GM04503 (cell line): ENCODE measurements around the gene KRT83.

Experiments used
- DNase-seq: peaks from one replicate; pipeline ENCODE4 v3.0.0-alpha.2; 2012; ENCODE audit warnings: low read depth

Gene KRT83

GRCh38 chr12:52320784-52321400 is at the start of gene KRT83:
Gene KRT83, minus strand, starts transcription at chr12:52321398. Its CDS starts 63 bp downstream, at chr12:52321335.
- no peak for DNase-seq

DNA sequence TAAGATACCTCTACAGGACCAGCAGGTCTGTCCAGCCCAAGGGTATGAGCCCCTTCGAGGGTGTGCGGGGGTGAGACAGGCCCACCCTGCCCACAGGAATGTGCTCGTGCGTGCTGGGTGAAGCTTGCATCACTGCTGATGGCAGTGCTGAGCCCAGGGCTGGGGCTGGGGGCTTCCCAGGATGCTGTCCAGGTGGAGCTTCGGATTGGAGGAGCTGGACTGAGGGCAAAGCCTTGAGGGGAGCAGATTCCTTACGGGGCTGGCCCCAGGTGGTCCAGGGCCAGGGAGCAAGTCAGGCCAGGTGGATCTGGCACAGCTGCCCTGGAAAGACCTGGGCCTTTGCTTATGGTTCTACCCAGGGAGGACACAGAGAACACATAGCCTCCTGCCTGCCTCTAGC is 48.6 kb upstream of the KRT83 start:
- DNase-seq = no peak

GRCh38 chr12:52369211-52369610 is 48.0 kb upstream of the KRT83 start:
- no peak for DNase-seq

DNA sequence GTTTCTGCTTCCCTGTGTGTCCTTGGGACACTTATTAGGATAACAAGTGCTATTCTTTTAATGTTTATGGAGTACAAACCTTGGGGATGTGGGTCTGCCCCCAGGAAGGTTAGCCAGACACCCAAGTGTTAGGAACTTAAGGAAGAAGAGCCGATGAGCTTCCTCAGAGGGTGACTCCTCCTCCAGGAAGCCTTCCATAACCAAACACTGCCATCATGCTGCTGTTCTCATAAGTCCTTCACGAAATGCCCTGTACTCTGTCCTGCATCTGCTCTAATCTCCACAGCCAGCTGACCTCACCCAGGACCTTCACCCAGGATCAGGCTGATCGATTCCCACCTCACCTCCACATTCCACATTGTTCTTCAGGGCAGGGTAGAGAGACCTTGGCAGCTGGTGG is 47.3 kb upstream of the KRT83 start:
- DNase-seq = no peak

DNA sequence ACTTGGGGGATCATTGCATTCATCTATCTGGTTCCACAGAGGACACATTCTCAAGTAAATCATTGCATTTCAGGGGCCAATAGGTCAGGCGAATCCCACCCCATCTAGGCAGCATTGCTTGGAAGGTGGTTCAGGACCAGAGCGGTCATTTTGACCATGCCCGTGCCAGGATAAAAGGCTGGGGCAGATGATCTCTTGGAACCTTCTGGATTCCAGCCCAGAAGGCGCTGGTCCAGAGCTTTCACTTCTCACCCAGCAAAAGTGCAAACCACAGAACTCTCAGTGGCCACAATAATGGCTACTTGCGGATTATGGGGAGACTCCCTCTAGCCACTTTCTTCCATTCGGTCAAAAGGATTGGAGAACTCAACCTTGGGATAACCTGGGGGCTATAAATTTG is 46.7 kb upstream of the KRT83 start:
- DNase-seq = no peak

DNA sequence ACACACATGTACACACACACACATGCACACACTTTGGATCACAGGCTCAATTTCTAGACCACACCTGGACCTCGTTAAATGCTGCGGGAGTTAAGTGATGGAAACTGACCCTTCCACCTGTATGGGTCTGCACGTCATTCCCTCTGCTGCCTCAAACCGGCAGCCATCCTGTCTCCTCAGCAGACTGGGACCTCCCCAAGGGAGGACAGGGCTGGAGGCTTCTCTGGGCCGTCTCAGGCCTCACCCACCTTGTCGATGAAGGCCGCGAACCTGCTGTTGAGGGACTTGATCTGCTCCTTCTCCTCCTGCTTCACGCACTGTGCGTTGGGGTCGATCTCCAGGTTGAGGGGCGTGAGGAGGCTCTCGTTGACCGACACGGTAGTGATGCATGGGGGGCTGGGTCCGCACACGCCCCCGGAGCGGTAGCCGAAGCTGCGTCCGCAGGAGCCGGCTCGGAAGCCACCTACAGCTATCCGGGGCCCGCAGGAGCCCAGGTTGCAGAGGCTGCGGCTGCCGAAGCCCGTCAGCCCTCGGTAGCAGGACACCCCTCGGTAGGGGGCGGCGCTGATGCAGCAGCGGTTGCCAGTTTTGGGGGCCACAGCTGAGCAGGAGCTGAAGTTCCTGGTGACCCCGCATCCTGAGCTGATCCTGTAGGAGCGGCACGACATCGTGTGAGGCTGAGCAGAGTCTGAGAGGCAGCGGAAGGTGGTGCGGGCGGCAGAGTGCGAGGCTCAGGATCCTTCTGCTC is 45.7 kb upstream of the KRT83 start, which contains the start of gene KRT85:
KRT85 (minus strand) TSS at position 744 of the 748 bp plus-strand sequence; CDS start at position 668, 76 bp downstream.
- DNase-seq = no peak

GRCh38 chr12:52364901-52365489 is 43.8 kb upstream of the KRT83 start:
- no peak for DNase-seq

DNA sequence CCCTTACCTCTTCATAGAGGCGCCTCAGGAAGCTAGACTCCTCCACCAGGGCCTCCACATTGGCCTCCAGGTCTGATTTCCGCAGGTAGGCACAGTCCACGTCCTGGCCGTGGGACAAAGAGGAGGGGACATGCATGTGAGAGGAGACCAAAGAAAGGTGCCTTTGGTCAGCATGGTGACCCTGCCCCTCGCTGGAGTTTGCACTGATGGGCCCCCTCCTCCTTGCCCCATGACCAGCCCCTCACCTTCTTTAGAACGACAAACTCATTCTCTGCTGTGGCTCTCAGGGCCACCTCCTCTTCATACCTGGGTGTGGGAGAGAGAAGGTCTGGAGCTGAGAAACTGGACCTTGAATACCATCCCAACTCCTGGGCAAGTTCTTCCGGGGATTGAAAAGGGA is 42.9 kb upstream of the KRT83 start:
- no peak for DNase-seq

DNA sequence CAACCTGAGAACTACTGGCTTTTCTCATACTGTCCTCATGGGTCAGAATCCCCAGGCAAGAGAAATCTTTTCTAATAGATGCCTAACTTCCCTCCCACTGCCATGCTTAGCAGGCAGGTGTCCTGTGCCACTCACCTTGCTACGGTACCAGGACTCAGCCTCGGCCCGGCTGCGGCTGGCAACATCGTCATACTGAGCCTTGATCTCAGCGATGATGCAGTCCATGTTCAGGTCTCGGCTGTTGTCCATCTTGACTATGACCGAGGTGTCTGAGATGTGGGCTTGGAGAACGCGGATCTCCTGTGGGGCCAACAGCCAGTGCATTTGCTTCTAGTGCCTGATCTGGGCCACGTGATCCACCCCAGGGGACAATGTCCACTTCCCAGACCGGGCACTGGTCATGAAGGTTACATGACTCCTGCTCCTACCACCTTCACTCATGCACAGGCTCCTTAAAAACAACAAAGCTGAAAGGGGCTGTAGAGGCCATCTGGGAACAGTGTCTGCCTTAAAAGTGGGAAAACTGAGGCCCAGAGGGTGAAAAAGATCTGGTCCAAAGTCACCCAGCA is 42.0 kb upstream of the KRT83 start:
- no peak for DNase-seq

GRCh38 chr12:52362118-52362726 is 41.0 kb upstream of the KRT83 start:
- no peak for DNase-seq

GRCh38 chr12:52361553-52361952 is 40.4 kb upstream of the KRT83 start:
- DNase-seq = no peak

DNA sequence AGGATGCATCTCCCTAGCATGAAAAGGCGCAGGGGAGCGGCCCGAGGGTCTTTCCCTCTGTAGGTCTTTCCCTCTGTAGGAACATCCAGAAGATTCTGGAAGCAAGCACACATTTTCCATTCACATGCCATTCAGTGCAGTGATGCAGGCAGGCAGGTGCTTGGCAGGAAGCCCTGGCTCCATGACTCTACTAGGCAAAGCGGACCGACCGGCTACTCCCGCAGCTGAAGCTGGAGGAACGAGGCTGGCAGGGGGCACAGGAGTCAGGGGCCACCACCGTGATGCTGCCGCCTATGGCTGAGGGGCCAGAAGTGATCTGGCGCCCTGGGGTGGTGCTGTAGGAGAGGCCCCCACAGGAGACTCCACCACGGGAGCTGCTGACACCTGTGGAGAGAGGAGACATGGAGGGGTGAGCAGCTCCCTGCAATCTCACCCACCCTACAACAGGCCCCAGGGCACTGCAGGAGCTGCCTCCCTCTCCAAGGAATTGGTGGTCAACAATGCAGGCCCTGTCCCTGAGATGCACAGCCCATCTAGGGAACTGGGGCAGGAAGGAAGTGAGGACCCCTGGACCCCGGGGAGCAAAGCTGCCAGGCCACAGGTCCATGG is 39.6 kb upstream of the KRT83 start:
- no peak for DNase-seq

DNA sequence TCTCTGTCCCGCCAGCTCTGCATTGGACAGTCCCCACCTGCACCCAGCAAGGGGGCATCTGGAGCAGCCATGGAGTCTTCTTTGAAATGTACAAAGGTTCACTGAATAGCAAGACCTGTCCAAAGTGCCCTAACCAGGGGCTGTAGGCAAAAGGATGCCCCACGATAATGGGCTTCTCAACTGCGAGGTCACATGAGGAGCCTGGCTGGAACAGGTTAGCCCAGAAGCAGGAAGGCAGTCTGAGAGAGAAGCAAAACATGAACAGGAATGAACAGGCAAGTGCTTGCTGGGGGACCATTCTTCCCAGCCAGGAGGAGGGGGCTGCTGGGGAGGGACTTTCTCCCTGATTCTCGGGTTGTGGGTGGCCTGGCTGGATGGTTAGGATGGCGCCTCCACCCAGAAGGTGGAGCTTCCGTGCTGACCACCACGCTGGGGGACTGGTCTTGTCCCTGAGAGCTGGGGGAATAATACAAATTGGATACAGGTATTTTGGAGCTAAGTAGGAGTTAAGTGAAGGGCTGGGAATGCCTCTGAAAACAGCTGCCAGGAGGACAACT is 39.0 kb upstream of the KRT83 start:
- no peak for DNase-seq

- no peak for DNase-seq
Observed at GRCh38 chr12:52359621-52360061, 38.4 kb upstream of the KRT83 start.

DNA sequence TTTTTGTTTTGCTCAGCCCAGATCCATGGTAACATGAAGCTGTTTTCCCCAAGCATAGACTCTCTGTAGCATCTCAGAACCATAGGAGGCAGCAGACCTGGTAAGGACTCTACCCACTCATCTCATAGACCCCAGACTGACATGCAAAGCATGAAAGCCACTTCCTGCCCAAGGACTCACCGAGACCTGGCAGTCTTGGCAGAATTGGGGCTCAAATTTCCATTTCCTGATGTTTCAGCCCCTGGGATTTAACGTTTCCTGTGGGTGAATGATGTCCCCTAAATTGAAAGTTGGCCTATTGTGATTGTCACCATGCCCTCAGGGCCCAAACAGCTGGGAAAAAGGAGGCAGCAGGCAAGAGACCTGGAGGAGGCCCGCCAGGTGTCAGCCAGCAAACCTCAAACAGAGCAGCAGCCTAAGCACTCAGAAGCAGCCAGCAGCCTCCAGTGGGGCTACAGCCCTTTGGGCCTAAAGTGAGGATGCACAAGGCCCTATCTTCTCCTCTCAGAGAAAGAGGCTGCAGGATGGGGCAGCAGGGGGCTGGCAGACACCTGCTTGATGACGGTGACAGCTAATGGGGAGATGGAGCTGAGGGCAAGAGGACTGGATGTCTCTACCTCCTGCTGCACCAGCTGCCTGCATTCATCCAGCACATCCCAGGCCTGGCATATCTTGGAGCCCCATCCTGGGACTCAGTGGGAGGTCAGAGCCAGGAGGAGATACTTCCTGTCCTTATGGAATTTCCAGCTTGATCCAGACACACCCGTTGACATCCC is 37.6 kb upstream of the KRT83 start:
- no peak for DNase-seq

- no peak for DNase-seq
Observed at GRCh38 chr12:52356762-52357580, 35.8 kb upstream of the KRT83 start.

DNA sequence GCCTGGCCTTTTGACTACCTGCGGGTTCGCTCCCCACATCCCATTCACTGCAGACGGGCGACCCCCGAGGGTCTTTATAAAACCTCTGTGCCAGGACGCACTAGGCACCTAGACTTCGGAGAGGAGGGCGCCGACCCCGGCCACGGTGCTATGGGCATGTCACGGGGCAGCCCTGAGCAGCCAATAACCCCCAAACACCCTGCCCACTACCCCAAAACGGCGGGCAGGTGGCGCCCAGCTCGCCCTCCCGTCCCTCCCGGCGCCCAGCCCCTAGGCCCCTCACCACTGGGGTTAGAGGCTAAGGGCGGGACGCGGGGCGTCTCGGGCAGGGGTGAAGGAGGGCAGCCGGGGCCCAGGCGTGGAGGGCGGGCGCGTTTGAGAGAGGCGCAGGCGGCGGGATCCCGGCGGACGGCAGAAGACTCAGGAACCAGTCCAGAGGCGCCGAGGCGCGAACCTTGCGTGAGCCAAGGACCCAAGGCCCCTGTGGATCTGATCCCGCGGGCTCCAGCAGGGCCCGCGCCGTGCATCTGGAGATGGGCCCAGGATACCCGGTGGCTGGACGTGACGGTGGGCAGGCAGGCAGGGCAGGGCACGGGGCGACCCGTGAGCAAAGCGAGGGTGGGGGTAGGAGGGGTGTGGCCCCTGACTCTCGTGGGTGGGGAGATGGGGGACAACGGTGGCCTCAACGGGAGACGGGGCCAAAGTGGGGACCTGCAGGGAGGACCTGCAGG is 35.0 kb upstream of the KRT83 start:
- no peak for DNase-seq

GRCh38 chr12:52355176-52355575 is 34.0 kb upstream of the KRT83 start:
- no peak for DNase-seq

DNA sequence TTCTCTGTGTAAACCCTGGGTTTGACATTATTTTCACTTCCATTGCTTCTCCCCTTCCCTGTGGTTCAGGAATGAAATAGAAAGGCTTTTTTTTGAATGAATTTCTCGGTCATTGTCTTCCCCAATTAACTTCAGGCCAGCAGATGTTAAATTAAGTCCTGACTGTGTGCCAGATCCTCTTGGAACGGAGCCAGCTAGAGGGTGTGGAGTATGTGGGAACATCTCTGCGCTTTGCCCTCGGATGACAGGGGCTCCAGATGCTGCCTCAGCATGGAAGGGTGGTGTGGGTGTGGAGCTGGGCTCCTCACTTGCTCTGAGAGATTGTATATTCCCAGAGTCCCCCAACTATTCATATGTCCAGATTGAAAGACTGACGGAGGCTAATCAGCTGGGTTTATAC is 33.0 kb upstream of the KRT83 start:
- DNase-seq = no peak
